HG02610 (cell line): ENCODE measurements around the gene SLC28A1.
"Not testable (repeated sequence)": the region's sequence is repeated elsewhere in the genome, so short reads cannot be mapped to it uniquely, and the experiment has no call there.

Source experiments
- ATAC-seq: cut with Tn5 transposase; IDR thresholded peaks from one replicate; pipeline ENCODE4 v1.9.1; 2021; ENCODE audit warnings: mild to moderate bottlenecking, moderate library complexity; ENCODE audit not compliant: unreplicated experiment

SLC28A1 gene

GRCh38 chr15:84961707-84962106 is 77.2 kb downstream of the SLC28A1 start:
- ATAC-seq, result no peak

GRCh38 chr15:84962955-84963354 is 78.5 kb downstream of the SLC28A1 start:
- ATAC-seq, result no peak

DNA sequence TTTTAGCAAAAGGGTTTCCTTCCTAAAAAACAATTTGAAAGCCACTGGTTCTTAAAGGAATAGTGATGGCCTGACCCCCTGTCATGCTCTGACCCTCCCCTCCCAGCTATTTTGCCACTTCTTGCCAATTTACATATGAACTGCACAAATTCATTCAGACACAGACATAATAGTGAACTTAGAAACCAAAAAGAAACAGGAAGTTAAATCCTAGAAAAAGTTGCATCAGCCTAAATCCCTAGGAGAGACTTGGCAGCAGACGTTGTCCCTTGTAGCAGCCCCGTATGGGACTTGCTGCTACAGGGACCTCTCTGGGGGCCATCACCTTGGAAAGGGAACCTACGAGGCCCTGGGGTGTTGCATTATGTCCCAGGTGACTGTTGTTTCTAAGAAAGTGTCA is 82.9 kb downstream of the SLC28A1 start:
- no peak for ATAC-seq

DNA sequence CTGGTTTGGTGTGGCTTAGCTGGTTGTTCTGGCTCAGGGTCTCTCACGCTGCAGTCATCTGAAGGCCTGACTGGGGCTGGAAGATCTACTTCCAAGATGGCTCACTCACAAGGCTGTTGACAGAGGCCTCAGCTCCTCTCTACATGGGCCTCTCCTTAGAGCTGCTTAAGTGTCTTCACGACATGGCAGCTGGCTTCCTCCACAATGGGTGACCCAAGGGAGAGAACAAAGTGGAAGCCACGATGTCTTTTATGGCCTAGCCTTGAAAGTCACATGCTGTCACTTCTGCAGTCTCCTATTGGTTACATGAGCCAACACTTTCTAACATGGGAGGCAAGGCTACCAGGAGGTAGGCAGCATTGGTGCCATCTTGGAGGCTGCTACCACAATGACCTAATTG is 83.8 kb downstream of the SLC28A1 start:
- no peak for ATAC-seq

DNA sequence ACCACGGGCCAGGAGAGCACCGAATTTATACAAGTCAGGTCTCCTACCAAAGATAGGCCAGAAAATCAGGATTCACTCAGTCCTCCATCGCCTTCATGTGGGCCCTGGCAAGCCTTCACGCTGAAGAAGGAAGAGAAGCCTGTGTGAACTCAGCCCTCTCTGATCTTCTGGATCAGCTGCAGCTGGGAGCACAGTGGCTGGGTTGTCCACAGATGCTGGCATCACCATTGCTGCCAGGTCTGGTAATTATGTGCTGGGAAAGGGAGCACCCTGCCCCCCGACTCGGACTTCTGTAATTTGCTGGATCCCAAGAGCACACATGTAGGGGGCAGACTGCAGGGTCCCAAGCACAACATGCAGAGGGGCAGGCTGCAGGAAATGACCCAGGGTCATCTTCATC is 84.8 kb downstream of the SLC28A1 start:
- ATAC-seq, result no peak

DNA sequence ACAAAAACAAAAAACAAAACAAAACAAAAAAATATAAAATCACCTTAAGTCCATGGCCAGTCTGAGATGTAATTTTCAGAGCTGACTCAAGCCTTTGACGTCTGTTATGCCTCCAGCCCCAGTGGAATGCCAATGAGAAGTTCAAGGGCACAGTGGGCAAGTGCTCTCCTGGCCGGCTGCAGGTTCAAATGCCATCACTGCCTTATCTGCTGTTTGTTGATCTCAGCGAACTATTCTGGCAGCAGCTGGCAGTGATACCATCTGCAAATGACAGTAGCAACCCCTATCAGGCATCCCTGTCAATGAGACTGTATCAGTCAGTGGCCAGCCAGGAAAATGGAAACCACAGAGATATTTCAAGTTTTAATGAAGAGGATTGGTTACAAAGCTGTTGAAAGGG is 86.4 kb downstream of the SLC28A1 start:
- ATAC-seq, result no peak

- ATAC-seq, result no peak
These were observed 89.3 kb downstream of the SLC28A1 start for GRCh38 chr15:84973492-84974460.

GRCh38 chr15:84975871-84976351 is 91.4 kb downstream of the SLC28A1 start:
- no peak for ATAC-seq

- ATAC-seq, result no peak
These were observed 92.4 kb downstream of the SLC28A1 start for GRCh38 chr15:84976746-84977345.

- ATAC-seq, result no peak
These were observed 95.2 kb downstream of the SLC28A1 start for GRCh38 chr15:84979651-84980050.

- peak; percentile 57 for ATAC-seq
These were observed 96.0 kb downstream of the SLC28A1 start for GRCh38 chr15:84980196-84981053.

DNA sequence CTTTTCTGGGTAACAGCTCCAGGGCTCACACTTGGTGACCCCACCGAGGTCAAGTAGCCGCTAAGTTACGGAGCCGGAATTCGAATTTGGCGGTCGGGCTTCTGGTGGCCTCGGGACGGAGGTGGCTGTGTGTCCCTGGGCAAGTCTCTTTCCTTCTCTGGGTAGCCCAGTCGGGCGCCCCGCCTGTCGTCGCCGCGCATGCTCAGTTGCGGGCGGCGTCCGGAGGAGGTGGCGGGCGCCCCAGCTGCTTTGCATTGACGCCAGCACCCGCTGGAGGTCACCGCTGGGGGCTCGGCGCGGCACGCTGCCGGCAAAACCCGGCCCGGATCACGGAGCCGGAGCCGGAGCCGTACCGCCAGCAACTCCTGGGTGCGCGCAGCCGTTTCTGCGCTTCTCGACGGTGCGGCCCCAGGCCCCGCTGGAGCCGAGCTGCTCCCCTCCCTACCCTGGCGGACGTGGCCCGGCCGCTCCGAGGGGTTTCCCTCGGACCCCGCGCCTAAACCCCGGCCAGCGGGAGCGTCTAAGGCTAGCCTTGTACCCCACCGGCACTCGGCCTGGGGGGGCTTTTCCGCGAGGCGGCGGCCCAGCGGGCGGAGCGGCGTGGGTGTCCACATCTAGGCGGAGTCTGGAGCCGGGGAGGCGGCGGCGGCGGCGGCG is 96.7 kb downstream of the SLC28A1 start:
- ATAC-seq, result peak; percentile 67

- peak; percentile 15 for ATAC-seq
These were observed 97.3 kb downstream of the SLC28A1 start, which contains the start of gene PDE8A for GRCh38 chr15:84981711-84982300. Gene PDE8A, plus strand, starts transcription at chr15:84981856. Its CDS starts 307 bp downstream, at chr15:84982163.

- no peak for ATAC-seq
These were observed 97.9 kb downstream of the SLC28A1 start for GRCh38 chr15:84982301-84982920.

GRCh38 chr15:84983294-84983693 is 98.8 kb downstream of the SLC28A1 start:
- no peak for ATAC-seq

DNA sequence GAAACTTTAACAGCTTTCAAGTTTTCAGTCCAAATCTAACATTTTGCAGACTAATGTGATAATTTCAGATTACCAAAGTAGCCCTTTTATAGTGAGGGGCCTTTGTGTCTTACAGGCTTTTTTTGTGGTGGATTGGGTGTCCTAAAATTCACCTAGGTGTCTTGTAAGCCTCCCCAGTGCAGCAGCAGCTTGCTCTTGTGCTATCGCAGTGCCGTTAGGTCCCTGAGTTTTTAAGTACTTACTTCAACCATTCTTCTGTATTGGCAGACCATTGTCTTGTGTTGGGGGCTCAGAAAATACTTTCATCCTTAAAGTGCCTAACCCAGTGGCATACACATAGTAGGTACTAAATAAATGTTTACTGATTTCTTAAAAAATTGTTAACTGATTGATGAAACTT is 99.2 kb downstream of the SLC28A1 start:
- no peak for ATAC-seq

- no peak for ATAC-seq
These were observed 100.7 kb downstream of the SLC28A1 start for GRCh38 chr15:84985158-84985557.

DNA sequence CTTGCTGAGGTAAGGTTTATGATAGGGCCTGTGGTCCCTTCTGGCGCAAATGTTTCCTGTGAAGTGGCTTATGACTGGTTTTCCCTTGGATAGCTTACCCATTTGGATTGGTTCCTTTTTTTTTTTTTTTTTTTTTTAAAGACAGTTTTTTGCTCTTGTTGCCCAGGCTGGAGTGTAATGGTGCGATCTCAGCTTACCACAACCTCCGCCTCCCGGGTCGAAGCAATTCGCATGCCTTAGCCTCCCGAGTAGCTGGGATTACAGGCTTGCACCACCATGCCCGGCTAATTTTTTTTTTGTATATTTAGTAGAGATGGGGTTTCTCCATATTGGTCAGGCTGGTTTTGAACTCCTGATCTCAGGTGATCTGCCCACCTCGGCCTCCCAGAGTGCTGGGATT is 102.9 kb downstream of the SLC28A1 start:
- ATAC-seq, result not testable (repeated sequence)

DNA sequence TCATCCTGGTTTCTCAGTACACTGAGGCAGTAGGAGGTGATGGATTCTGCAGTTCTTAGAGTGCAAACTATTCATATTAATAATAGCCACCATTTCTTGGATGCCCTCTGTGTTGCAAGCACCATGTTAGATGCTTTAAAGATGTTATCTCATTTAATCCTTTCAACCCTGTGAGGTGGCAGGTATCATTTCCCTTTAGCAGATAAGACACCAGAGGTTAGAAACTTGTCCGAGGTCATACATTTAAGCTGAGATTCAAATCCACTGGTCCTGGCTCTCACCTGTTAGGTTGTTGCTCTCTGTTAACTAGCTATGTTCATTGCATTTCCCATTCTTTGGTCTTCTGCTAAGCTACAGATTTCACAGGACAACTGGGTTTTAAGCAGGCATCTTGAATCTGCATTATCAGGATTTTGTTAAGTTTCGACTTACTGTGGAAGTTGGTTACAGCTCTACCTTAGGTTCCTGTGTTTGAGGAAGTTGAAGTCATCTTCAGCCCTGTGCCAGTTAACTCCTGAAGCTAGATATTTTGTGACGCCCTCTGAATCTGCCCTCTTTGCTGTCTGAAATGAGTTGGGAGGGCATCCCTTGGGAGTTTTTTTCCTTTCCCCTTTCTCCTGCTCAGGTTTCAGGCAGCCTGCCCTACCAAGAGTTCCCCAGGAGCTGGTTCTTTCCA is 103.6 kb downstream of the SLC28A1 start:
- ATAC-seq, result peak; percentile 37
